ENCODE measurements around the gene ADCY5. TPM values are rescaled to one million over a fixed set of nuclear protein-coding genes. Genes with fewer than 3 reads are reported as not detected.

ADCY5 gene
- total RNA-seq, 1 experiment from 2014 or later: 0.24 TPM

DNA sequence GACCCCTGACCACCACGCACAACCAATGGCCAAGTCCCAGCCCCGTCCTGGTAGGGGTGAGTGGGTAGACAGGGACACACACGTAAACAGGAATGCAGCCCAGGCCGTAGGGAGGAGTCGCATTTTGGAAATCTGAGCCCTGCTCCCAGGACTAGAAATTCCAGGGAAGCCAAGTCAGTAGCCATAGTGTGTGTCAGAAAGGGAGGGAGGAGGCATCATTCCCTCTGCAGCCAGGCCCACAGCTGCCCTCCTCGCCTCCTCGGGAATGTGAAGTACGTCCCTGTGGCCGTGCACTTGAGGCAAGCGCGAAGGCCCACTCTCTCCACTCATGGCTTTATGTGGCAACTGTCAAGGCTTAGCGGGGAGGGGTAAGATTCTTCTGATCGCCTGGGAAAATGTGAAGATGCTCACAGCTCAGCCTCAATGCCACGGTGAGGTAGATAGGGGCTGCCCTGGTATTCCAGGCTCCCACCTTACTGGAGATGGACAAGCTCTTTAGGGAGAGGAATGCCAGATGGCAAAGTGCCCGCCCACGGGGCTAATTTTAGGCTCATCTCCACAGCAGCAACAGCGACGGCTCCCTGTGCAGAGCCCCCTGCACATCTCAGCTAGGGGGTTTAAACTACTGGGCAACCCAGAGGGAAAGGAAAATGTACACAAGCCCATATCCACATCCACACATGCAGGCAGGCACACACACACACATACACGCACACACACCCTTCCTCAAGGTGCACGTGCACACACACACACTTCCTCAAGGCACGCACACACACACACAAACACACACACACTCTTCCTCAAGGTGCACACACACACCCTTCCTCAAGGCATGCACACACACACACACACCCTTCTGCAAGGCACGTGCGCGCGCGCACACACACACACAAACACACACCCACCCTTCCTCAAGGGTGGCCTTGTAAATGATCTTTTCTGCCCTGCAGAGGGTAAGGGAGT, 65.5 kb downstream of the ADCY5 start:
- Histone ChIP-seq H3K36me3 (ENCODE audit: low read depth) (no peaks in the 10 kb centered on the region), H3K79me2 (ENCODE audit: low read depth) (peaks cover 29% of the 10 kb centered on the region), H3F3A (ENCODE audit: insufficient read depth, low read depth) (peaks cover 20% of the 10 kb centered on the region; the same call in 1 of the 2 replicates), H3K27me3 (ENCODE audit: insufficient read depth, low read depth) (no peaks in the 10 kb centered on the region), H3K9me3 (ENCODE audit: insufficient read depth, low read depth) (no peaks in the 10 kb centered on the region), H3K4me1 (replicated peaks; ENCODE audit: insufficient read depth) (peaks cover 41% of the 10 kb centered on the region), H3K4me3 (peak overlapping the region; percentile 58; the same call in 1 of the 2 replicates), H3K27ac (peak overlapping the region; percentile 89), H3K4me2 (peak overlapping the region; percentile 84), H4K20me1 (ENCODE audit: insufficient read depth) (no peaks in the 10 kb centered on the region), H2AFZ (no peak overlapping the region; the same call in 1 of the 2 replicates), H3K9me2 (ENCODE audit: insufficient read depth) (no peaks in the 10 kb centered on the region)
- intact Hi-C loops (cut with micrococcal nuclease; ENCODE audit: unreplicated experiment): no loop called here
- peak in 1 of 2 experiments; percentile 49 for DNase-seq
- BruUV-seq (replicated peaks): no TSS peak
- POLR2A ChIA-PET (ENCODE audit: unreplicated experiment): no interaction called here
- CTCF ChIA-PET: no interaction called here
- no peak for TF ChIP-seq EZH2 (IDR thresholded peaks at IDR 0.05; ENCODE audit: low read depth)
- TF ChIP-seq, protein P1, sequence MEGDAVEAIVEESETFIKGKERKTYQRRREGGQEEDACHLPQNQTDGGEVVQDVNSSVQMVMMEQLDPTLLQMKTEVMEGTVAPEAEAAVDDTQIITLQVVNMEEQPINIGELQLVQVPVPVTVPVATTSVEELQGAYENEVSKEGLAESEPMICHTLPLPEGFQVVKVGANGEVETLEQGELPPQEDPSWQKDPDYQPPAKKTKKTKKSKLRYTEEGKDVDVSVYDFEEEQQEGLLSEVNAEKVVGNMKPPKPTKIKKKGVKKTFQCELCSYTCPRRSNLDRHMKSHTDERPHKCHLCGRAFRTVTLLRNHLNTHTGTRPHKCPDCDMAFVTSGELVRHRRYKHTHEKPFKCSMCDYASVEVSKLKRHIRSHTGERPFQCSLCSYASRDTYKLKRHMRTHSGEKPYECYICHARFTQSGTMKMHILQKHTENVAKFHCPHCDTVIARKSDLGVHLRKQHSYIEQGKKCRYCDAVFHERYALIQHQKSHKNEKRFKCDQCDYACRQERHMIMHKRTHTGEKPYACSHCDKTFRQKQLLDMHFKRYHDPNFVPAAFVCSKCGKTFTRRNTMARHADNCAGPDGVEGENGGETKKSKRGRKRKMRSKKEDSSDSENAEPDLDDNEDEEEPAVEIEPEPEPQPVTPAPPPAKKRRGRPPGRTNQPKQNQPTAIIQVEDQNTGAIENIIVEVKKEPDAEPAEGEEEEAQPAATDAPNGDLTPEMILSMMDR (conservative IDR thresholded peaks at IDR 0.05): no peak

DNA sequence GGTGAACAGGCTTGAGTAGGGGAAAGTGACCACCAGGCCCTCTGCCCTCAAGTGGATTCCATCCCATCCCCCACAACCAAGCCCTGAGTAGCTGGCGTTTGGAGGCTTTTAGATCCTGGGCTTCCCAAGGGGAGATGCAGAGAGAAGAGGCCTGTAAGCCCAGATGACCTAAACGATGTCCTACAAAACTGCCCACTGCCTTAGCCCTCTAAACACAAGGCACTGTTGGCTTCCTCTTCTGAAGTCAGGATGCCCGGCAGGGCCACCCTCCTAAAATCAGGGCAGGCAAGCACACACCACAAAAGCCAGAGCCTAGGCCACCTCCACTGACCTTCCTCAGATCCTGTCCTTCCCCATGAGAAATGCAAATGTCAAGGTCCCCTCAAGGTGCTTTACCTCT, 68.6 kb downstream of the ADCY5 start:
- BruUV-seq (replicated peaks): no TSS peak
- Histone ChIP-seq H3K36me3 (ENCODE audit: low read depth) (no peaks in the 10 kb centered on the region), H3K9me2 (ENCODE audit: insufficient read depth) (no peaks in the 10 kb centered on the region), H3K4me1 (replicated peaks; ENCODE audit: insufficient read depth) (peaks cover 27% of the 10 kb centered on the region), H3K4me2 (no peak overlapping the region), H3K4me3 (no peak overlapping the region), H3K9me3 (ENCODE audit: insufficient read depth, low read depth) (no peaks in the 10 kb centered on the region), H3K79me2 (ENCODE audit: low read depth) (peaks cover 24% of the 10 kb centered on the region), H2AFZ (no peak overlapping the region), H3K27ac (no peak overlapping the region), H3K27me3 (ENCODE audit: insufficient read depth, low read depth) (no peaks in the 10 kb centered on the region), H4K20me1 (ENCODE audit: insufficient read depth) (no peaks in the 10 kb centered on the region), H3F3A (ENCODE audit: insufficient read depth, low read depth) (peaks cover 15% of the 10 kb centered on the region; the same call in 1 of the 2 replicates)
- intact Hi-C loops (cut with micrococcal nuclease; ENCODE audit: unreplicated experiment): no loop called here
- no peak for DNase-seq
- ChIA-PET CTCF (no interaction called here), POLR2A (ENCODE audit: unreplicated experiment) (no interaction called here)
- no peak for TF ChIP-seq EZH2 (IDR thresholded peaks at IDR 0.05; ENCODE audit: low read depth)
- TF ChIP-seq, protein P1 (conservative IDR thresholded peaks at IDR 0.05): no peak

DNA sequence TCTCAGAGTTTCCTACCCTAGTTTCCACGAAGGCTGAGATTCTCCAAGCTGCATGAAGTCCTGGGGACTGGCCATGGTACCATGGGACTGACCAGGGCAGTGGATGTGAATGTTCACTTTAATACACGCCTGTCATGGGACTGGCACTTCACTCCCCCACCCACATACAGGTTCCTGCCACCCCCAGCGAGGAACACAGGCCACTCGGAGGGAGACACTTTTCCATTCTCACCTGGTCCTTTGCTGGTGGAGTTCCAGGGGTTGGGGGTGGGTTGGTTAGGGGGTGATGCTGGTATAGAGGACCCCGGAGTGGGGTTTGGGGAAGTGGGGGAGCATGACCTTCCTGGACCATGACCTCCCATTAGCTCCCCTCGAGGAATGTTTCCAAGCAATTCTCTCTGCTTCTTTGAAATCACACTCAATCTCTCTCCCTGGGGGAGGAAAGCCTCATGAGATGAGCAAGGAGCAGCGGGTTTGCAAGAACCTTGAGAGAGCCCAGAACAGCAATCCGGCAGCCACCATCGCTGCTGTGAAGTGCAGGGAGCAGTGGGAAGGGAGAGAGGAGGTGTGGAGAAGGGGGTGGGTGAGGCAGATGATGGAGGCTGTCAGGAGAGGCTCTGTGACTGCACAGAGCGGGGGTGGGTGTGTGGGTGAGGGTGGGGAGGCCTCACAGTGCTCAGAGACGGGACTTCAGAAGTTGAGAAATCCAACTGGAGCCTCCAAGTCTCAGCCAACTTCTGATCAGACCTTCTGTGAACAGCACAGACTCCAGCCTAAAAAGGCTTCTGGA, 69.7 kb downstream of the ADCY5 start:
- ChIA-PET CTCF (no interaction called here), POLR2A (ENCODE audit: unreplicated experiment) (no interaction called here)
- no peak overlapping the region for H2AFZ ChIP-seq
- H3K27ac ChIP-seq: no peak overlapping the region
- no TSS peak for BruUV-seq (replicated peaks)
- H4K20me1 ChIP-seq (ENCODE audit: insufficient read depth): no peaks in the 10 kb centered on the region
- TF ChIP-seq, protein P1 (conservative IDR thresholded peaks at IDR 0.05): no peak
- no peak for TF ChIP-seq EZH2 (IDR thresholded peaks at IDR 0.05; ENCODE audit: low read depth)
- intact Hi-C loops (cut with micrococcal nuclease; ENCODE audit: unreplicated experiment): no loop called here
- H3K4me3 ChIP-seq: no peak overlapping the region
- H3K27me3 ChIP-seq (ENCODE audit: insufficient read depth, low read depth): no peaks in the 10 kb centered on the region
- H3K4me1 ChIP-seq (replicated peaks; ENCODE audit: insufficient read depth): peaks cover 21% of the 10 kb centered on the region
- H3K9me3 ChIP-seq (ENCODE audit: insufficient read depth, low read depth): no peaks in the 10 kb centered on the region
- peaks cover 4% of the 10 kb centered on the region; the same call in 1 of the 2 replicates for H3F3A ChIP-seq (ENCODE audit: insufficient read depth, low read depth)
- no peak for DNase-seq
- no peak overlapping the region for H3K4me2 ChIP-seq
- H3K36me3 ChIP-seq (ENCODE audit: low read depth): no peaks in the 10 kb centered on the region
- H3K9me2 ChIP-seq (ENCODE audit: insufficient read depth): no peaks in the 10 kb centered on the region
- peaks cover 22% of the 10 kb centered on the region for H3K79me2 ChIP-seq (ENCODE audit: low read depth)
